Measurements from ENCODE around the gene TSR3. TPM values are rescaled to one million over a fixed set of nuclear protein-coding genes. Genes with fewer than 3 reads are reported as not detected.
A peak's percentile ranks its signal among the peaks of the same experiment; 100 is the strongest.

The TSR3 gene
- total RNA-seq, 1 experiment from 2014 or later = 58.8 TPM

GRCh38 chr16:1300664-1301476 is 50.8 kb downstream of the TSR3 start:
- H3K4me1 Mint-ChIP-seq = peaks cover 14 to 29% of the 10 kb centered on the region in 2 experiments
- H2BK120ac ChIP-seq (ENCODE audit: low read depth, low read length, poor library complexity, severe bottlenecking) = no peak overlapping the region
- H3K9ac ChIP-seq (ENCODE audit: extremely low read depth, insufficient read length, low read length) = no peak overlapping the region
- no peak overlapping the region for H4K5ac ChIP-seq (ENCODE audit: insufficient read length, low read depth, low read length)
- no peaks in the 10 kb centered on the region; a peak in 2 of 7 replicates for H3K36me3 Mint-ChIP-seq (ENCODE audit: insufficient read depth in 1 of 3, low read depth in 3 of 3)
- no peak overlapping the region for H3K27ac Mint-ChIP-seq
- H4K91ac ChIP-seq (ENCODE audit: insufficient read length, low read depth, low read length) = no peak overlapping the region
- no peaks in the 10 kb centered on the region for H3K9me3 ChIP-seq (ENCODE audit: control insufficient read depth, low read depth, low read length)
- H3K9me3 Mint-ChIP-seq = peaks cover 0 to 4% of the 10 kb centered on the region in 2 experiments; a peak in 1 of 5 replicates
- no peak overlapping the region for H3K4me3 Mint-ChIP-seq
- peak; percentile 96 for TF ChIP-seq CTCF (conservative IDR thresholded peaks at IDR 0.05)
- H4K8ac ChIP-seq (replicated peaks; ENCODE audit: insufficient read length, low read depth, low read length) = no peak overlapping the region
- no peaks in the 10 kb centered on the region for H3K27me3 ChIP-seq (ENCODE audit: insufficient read depth, low read length)
- H3K14ac ChIP-seq (ENCODE audit: insufficient read depth, low read length) = no peak overlapping the region
- H3K4me1 ChIP-seq (ENCODE audit: insufficient read depth, low read length) = no peaks in the 10 kb centered on the region; the same call in 1 of the 2 replicates
- H2AFZ ChIP-seq (ENCODE audit: low read length) = no peak overlapping the region
- H3K79me2 ChIP-seq (ENCODE audit: insufficient read depth, low read length) = no peaks in the 10 kb centered on the region
- no peak overlapping the region for H2BK12ac ChIP-seq (ENCODE audit: insufficient read length, low read depth, low read length)
- no peak overlapping the region for H3T11ph ChIP-seq (ENCODE audit: low read length)
- peaks cover 30% of the 10 kb centered on the region for H3K27me3 Mint-ChIP-seq (ENCODE audit: low read depth)
- no peaks in the 10 kb centered on the region for H3K79me1 ChIP-seq (ENCODE audit: insufficient read depth, low read depth, low read length, poor library complexity, severe bottlenecking)
- no peaks in the 10 kb centered on the region for H3K23me2 ChIP-seq (ENCODE audit: insufficient read length, low read depth, low read length, poor library complexity, severe bottlenecking)
- H2BK20ac ChIP-seq (ENCODE audit: low read depth, low read length, poor library complexity, severe bottlenecking) = no peak overlapping the region
- WGBS (ENCODE audit: extremely low coverage, insufficient read length, low lambda C conversion rate) = no CpG with 5 or more reads among the region's 42 CpGs
- H3K27ac ChIP-seq (ENCODE audit: insufficient read length, low read depth, low read length) = no peak overlapping the region
- no peak overlapping the region for H3K23ac ChIP-seq (ENCODE audit: insufficient read length, low read depth, low read length)
- H3K4me2 ChIP-seq (ENCODE audit: insufficient read depth, insufficient read length, low read length) = no peak overlapping the region
- no peak overlapping the region for H3K56ac ChIP-seq (ENCODE audit: insufficient read length, low read depth, low read length)
- peak; percentile 87 for DNase-seq
- H3K18ac ChIP-seq (ENCODE audit: insufficient read length, low read depth, low read length) = peak overlapping the region; percentile 67
- H3K4ac ChIP-seq (ENCODE audit: low read depth, low read length) = no peak overlapping the region
- H2BK5ac ChIP-seq (ENCODE audit: insufficient read length, low read length) = no peak overlapping the region
- no peak overlapping the region for H2BK15ac ChIP-seq (ENCODE audit: low read depth, low read length)
- H4K20me1 ChIP-seq (ENCODE audit: control insufficient read depth, insufficient read depth, insufficient read length) = no peaks in the 10 kb centered on the region
- no peak overlapping the region for H2AK5ac ChIP-seq (ENCODE audit: insufficient read length, low read length)
